ENCODE data around the gene CNEP1R1.

The CNEP1R1 gene

GRCh38 chr16:50021544-50021943 is 3.5 kb upstream of the CNEP1R1 start:
- no peak for DNase-seq

DNA sequence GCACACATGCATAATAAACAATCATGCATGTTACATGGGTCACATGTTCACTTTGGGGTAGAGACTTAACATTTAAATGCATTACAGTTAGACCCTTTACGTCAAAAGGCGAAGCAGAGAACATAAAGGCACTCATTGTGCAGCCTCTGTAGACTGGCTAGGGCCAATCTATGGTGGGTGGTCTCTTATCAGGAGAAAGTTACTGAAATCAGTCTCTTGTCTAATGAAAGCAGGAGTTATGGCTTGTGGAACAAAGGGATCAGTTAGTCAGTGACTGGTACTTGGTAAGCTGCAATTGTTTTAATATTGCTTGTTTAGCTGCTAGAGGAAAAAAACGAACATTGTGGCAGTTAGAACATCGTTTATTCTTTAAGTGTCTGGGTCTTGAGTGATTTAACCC is 1.4 kb upstream of the CNEP1R1 start:
- DNase-seq: no peak

DNA sequence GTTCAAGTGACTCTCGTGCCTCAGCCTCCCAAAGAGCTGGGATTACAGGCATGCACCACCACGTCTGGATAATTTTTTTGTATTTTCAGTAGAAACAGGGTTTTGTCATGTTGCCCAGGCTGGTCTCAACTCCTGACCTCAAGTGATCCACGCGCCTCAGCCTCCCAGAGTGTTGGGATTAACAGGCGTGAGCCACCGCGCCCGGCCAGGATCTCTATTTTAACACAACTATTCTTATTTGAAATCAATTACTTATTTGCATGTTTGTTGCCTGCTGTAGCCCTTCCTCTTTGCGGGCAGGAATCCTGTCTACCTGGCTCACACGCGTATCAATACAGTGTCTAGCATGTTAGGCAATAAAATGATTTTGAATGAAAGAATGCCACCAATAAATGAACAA is 818 bp upstream of the CNEP1R1 start:
- peak; percentile 60 for DNase-seq

DNA sequence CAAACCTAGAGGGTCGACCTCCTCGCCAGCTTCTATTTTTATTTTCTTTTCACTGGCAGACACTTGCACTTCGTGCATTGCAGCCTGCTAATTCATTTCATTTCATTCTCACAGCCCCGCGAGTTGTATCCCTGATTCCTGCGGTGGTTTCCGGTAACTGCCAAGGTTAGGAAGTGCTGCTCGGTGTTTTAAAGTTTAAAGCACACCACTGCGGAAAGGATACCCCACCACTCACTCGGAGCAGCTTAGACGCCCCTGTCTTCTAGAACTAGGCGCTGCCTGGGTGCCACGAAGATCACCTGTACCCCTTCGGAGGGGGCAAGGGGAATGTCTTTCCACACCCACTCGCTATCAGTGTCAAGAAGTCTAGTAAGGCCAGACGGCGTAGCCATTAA is 509 bp downstream of the CNEP1R1 start:
- no peak for DNase-seq

DNA sequence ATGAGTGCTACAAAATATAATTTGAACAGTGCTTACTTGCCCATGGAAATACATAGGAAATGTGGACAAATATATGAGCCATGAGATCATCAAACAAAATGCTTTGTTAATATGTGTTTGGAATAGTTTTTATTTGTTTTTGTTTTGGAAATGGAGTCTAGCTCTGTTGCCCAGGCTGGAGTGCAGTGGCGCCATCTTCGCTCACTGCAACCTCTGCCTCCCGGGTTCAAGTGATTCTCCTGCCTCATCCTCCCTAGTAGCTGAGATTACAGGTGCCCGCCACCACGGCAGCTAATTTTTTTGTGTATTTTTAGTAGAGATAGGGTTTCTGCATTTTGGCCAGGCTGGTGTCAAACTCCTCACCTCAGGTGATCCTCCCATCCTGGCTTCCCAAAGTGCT is 2.8 kb downstream of the CNEP1R1 start:
- no peak for DNase-seq

DNA sequence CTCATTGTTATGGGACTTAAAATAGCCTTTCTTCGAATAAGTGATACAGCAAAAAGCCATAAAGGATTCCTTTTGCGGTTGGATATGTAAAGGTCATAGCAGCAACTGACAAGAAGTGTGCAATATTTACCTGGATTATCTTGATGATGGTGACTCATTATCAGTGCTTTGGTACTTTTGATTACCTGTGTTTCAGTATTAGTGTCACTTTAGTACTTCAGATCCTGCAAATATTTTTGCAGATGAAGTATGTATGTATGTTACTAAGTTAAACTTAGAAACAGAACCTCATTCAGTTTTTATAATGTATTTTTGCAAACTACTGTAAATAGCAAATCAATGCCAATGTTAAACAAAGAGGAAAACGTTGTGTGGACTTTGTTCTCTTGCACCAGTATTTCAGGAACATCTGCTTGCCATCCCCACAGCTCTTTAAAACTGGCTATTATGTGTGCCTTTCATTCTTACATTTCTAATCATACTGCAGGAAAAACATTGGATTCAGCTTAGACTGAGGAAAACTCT is 10.5 kb downstream of the CNEP1R1 start:
- no peak for DNase-seq

- no peak for DNase-seq
Measured at GRCh38 chr16:50036426-50036825, 11.4 kb downstream of the CNEP1R1 start.

DNA sequence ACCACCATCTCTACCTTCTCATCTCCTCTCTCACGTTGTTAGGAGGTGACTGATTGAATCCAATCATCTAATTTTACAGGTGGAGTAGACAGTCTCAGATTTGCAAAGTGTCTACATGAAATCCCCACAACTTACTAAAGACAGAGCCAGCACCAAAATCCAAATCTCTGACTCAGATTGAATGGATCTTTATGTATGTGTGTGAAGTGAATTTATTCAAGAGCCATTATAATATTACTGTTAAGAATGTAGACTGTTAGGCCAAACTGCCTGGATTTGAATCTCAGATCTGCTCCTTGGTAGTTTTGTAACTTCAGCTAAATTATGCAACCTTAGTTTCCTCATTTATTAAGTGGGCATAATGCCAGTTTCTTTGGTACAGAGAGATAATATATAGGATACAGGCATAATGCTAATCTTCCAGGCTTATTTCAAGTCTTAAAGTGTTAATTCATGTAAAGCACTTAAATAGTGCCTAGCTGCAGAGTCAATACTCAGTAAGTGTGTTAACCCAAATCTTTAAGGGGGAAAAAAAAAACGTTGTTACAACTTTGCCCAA is 12.7 kb downstream of the CNEP1R1 start:
- DNase-seq: no peak

- DNase-seq: no peak
Measured at GRCh38 chr16:50038286-50038685, 13.3 kb downstream of the CNEP1R1 start.

- no peak for DNase-seq
Measured at GRCh38 chr16:50038756-50039529, 13.9 kb downstream of the CNEP1R1 start.

DNA sequence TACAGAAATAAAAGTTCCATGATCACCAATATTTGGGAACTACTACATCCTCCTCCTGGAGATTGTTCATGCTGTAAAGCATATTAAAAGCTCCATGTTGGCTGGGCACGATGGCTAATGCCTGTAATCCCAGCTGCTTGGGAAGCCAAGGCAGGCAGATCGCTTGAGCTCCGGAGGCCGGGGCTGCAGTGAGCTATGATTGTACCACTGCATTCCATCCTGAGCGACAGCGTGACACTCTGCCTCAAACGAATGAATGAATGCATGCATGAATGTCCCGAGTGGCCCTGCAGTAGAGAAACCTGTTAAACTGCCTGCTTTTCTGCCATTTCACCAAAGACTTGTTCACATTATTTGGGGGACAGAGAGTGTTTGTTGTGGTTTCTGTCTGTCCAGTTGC is 15.0 kb downstream of the CNEP1R1 start:
- DNase-seq: no peak

DNA sequence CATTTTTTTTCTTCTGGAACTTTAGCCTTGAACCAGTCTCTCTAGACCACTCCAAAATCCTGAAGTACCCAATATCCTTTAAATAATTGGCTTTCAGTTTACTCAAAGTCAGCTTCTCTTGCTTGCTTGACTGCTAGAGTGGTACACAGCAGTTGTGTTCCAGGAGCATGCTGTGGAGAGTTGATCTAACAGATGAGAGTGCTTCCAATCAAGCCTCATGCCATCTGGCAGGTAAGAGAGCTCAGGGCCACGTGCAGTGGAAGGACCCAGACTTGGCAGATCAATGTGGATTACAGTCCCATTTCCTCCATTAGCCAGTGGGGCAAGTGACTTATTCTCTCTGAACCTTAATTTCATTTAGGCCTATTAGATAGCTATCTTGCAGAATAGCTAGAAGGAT is 15.7 kb downstream of the CNEP1R1 start:
- DNase-seq: no peak

DNA sequence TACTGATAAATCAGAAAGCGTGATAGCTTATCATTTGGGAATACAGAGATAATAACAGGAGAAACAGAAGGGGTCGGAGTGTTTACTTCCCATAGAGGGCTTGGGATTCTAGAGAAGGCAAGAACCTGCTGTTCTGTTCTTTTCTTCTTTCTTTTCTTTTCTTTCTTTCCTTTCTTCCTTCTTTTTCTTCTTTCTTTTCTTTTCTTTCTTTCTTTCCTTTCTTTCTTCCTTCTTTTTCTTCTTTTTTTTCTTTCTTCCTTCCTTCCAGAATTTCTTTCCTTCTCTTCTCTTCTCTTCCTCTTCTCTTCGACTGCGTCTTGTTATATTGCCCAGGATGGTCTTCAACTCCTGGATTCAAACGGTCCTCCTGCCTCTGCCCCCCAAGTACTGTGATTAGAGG is 18.3 kb downstream of the CNEP1R1 start:
- DNase-seq: no peak

DNA sequence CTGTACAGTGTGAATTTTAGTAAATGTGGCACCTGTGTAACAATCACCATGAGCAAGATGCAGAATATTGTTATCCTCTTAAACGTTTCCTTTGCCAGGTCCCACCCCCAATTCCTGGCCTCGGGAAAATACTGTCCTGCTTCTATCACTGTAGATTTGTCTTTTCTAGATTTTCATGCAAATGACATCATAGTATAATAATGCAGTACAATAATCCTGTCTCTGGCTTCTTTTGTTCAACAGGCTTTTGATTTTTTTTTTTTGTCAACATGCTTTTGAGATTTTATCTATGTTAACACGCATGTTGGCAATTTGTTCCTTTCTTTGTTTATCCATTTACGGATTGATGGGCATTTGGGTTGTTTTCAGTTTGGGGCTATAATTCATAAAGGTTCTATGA is 20.4 kb downstream of the CNEP1R1 start:
- no peak for DNase-seq

GRCh38 chr16:50046853-50047252 is 21.8 kb downstream of the CNEP1R1 start:
- no peak for DNase-seq

DNA sequence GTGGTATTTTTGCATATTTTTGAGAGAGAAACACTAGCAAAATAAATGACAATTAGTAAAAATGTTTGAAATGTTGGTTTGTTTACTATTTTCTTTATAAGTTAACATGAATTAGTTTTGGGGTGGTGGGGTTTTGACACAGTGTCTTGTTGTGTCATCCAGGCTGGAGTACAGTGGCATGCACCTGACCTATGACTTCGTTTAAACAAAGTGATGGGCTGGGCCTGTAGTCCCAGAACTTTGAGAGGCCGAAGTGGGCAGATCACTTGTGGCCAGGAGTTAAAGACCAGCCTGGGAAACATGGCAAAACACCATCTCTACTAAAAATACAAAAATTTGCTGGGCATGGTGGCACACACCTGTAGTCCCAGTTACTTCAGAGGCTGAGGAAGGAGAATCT is 22.8 kb downstream of the CNEP1R1 start:
- DNase-seq: no peak

GRCh38 chr16:50050802-50051201 is 25.8 kb downstream of the CNEP1R1 start:
- DNase-seq: no peak

- no peak for DNase-seq
Measured at GRCh38 chr16:50056226-50056625, 31.2 kb downstream of the CNEP1R1 start.

DNA sequence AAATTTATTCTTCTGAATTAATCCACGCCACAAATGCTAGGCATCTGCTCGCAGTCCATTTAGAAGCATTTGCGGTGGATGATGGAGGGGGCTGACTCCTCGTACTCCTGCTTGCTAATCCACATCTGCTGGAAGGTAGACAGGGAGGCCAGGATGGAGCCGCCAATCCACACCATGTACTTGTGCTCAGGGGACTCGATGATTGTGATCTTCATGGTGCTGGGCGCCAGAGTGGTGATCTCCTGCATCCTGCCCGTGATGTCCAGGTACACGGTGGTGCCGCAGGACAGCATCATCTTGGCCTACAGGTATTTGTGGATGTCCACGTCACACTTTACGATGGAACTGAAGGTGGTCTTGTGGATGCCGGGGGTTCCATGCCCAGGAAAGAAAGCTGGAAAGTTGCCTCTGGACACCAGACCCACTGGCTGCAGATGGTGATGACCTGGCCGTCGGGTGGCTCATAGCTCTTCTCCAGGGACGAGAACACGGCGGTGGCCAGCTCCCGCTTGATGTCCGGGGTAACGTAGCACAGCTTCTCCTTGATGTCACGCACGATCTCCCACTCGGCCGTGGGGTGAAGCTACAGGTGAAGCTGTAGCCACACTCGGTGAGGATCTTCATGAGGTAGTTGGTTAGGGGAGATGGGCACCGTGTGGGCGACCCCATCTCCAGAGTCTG is 33.2 kb downstream of the CNEP1R1 start:
- DNase-seq: no peak

GRCh38 chr16:50059111-50059510 is 34.1 kb downstream of the CNEP1R1 start:
- no peak for DNase-seq

DNA sequence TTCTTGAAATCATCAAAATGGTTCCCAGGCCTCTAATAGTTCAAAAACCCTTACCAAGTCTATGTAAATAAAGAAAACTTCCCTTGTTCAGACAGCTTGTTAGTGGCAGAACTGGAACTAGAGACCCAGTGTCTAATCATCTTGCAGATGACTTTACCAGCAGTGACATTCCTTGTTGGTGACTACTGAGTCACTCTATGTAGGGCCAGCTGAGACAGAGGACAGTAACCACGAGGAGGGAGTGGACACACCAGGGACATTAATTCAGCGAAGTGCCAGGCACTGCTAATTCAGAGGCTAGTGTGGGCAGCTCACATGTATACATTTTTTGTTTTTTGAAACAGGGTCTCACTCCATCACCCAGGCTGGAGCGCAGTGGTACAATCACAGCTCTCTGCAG is 34.6 kb downstream of the CNEP1R1 start:
- DNase-seq: no peak

DNA sequence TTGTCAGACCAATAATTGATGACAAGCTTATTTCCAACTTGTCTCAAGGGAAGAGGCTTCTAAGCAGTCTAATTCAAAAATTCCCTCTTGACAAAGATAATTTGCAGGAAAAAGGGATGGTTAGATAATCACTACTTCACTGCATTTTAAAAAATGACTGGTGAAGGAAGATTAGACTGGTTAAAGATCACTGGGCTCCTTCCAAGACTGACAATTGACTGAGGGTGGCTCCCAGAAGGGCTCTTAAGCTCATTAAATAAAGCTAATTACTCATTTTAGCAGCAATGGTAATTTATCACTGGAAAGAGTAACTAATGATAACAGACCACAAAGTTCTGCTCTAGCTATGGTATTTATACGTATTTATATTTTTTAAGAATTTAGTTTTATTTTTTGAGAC is 36.3 kb downstream of the CNEP1R1 start:
- no peak for DNase-seq

- no peak for DNase-seq
Measured at GRCh38 chr16:50065241-50065623, 40.2 kb downstream of the CNEP1R1 start.

All from activated CD8-positive, alpha-beta memory T cell treated with anti-CD3 and anti-CD28 coated beads for 24 hours (primary cell).